Measurements from ENCODE around the gene TRIB2.

Gene TRIB2

DNA sequence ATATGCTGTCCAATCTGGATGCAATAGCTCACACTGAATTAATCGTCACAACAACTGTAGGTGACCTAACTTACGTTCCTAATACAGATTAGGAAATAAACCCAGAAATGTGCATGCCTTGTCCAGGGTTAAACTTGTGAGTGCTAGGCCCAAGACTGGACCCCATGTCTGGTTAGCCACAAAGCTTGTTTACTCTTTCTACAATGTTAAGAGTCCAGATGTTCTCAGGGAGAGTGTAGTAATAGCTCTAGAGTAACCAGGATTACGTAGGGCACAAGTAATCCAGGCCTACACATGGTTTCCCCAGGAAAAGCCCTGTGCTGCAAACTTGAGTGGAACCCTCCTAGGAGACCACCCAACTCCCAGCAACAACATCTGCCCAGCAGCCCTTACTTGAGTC, 26.2 kb downstream of the TRIB2 start:
- no peak for DNase-seq (ENCODE audit: low read depth in 2 of 2)

DNA sequence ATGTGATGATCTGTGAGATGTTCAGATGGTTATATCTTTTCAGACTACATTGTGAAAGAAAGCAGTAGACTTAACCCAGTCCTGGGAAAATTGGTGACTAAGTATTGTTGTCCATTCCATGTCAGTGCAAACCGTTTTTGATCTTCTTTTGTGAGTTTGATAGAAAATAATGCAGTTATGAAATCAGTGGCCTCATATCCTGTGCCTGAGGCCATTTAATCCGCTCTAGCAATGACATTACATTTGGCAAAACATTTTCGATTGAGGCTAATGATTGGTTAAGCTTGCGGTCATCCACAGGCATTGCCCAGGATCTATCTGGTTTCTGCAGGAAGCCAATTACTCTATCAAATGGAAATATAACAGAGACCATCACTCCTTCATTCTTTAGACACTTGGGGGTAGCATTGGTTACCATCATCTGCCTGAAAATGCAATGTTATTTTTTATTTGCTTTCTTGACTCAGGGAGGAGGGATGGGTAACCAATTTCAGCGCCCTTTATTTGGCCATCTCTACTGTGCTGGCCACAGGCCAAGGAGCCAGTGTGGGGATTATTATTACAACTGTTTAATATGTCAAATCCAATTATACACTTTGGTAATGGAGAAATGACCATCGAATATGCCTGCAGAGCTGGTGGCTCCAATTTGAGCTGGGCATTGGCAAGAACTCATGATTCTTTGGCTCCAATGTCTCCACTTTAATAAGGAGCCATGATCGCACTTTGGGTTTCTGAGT, 33.6 kb downstream of the TRIB2 start:
- no peak for DNase-seq (ENCODE audit: low read depth in 2 of 2)

DNA sequence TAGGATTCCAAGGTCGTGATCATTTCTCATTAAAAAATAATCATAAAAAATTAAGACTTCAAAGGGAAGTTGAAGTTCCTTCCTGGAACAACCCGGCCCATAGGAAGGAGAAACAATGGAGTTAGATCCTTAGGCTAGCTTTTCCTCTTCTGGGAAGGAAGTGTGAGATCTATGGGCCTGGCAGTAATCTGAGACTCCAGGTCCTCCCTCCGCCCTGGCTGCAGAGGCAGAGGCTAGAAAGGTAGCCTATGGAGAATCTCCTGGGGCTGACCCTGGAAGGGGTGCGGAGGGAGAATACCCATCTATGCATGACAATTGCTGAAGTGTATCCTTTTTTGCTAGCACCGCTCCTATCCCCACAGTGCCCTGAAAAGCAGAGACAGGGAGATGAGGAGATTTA, 37.9 kb downstream of the TRIB2 start:
- no peak for DNase-seq (ENCODE audit: low read depth in 2 of 2)

DNA sequence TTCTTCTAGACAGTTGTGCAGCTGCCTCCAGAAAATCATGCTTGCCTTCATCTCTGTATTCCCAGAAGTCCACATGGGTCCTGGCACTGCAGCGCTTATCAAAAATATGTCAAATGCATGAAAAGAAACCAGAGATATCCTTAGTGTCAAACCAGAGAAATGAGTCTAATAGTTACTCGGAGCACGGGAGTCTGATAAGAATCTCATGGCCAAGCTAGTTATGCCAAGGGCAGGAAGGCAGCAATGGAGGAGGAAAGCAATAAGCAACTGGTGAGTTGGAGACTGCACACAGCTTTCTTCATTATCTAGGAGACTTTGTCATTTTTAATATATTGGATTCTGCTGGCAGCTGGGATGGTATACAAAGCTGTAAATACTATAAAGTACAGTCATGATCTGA, 38.6 kb downstream of the TRIB2 start:
- DNase-seq (ENCODE audit: low read depth in 2 of 2), result no peak

DNA sequence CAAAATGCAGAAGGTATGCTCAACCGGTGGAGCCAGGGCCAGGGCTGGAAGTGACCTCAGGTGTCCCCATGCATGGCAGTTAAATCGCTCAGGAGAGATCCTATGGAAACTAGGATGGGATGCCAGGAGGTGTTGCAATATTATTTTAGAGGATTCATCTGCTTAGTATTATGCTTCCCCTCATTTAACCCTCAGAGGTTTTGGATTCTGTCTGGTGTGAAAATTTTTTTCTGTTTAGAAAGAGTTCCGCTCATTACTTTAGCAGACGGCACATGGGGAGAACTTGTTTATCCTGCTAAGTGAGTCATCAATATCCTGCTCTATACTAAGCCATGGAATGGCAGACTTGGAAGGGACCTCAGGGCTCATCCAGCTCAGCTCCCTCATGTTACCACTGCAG, 42.5 kb downstream of the TRIB2 start:
- DNase-seq (ENCODE audit: low read depth in 2 of 2), result no peak

DNA sequence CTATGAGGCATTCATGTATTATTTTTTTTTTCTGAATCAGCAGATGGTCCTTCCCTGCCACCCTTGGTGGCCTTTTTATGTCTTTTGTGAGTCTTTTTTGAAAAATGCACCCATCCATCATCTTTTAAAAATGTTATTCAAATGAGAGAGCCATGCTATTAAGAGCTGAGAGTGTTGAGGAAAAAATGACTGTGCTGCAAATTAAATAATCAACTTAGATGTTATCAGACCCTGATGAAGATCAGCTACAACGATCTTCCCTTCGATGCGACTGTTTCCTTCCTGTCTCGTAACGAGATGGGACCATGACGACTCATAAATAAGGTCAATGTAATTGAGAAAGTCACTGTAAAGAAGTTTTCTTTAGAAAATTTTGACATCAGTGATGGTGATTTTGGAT, 44.4 kb downstream of the TRIB2 start:
- DNase-seq (ENCODE audit: low read depth in 2 of 2), result no peak

DNA sequence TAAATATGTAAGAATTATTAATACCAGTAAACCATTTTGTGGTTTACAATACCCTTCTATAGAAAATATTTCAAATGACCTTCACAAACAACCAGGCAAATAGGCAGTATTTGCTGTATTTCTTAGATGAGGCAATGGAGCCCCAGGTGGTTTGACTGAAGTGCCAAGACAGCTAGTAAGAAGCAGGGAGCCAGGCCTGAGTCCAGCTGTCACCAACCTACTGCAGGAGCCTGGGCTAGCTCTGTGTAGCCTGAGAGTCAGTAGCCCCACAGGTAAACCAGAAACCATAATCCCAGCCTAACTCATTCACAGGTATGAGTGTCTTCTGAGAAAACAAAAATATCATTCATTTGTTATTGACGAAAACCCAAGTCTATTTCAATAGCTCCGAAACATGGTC, 45.6 kb downstream of the TRIB2 start:
- no peak for DNase-seq (ENCODE audit: low read depth in 2 of 2)

DNA sequence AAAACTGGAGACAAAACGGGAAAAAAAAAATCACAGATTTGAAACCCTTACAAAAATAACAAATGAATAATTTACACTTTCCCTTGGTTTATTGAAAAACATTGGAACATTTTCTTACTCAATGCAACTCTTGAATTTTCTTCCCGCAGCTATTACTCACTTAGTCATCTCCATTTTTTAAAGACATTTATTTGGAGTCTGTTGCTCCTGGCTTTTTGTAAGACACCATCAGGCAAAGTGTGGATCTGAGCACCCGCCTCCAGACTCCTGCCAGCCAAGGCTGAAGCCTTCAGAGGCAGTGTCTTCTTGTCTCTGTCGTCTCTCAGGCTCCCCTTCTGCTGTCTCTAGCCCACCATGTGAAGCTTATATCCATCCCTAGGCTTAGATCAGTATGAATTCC, 46.2 kb downstream of the TRIB2 start:
- DNase-seq (ENCODE audit: low read depth in 2 of 2), result no peak

DNA sequence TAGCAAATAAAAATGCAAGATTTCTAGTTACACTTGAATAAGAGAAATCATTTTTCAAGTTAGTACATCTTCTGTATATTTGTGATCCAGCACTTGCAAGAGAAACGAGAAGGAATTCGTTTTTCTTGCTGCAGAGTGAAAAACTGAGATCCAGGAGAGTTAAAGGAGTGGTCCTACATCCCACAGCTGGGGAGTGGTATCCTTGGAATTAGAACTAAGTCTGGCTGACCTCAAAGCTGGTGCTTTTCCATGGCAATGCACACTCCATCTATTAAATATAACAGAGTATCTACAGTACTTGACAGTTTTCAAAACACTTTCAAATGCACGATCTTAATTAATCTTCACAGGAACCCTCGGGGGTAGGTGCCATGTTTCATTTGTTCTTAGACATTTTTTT, 46.8 kb downstream of the TRIB2 start:
- DNase-seq (ENCODE audit: low read depth in 2 of 2), result no peak

DNA sequence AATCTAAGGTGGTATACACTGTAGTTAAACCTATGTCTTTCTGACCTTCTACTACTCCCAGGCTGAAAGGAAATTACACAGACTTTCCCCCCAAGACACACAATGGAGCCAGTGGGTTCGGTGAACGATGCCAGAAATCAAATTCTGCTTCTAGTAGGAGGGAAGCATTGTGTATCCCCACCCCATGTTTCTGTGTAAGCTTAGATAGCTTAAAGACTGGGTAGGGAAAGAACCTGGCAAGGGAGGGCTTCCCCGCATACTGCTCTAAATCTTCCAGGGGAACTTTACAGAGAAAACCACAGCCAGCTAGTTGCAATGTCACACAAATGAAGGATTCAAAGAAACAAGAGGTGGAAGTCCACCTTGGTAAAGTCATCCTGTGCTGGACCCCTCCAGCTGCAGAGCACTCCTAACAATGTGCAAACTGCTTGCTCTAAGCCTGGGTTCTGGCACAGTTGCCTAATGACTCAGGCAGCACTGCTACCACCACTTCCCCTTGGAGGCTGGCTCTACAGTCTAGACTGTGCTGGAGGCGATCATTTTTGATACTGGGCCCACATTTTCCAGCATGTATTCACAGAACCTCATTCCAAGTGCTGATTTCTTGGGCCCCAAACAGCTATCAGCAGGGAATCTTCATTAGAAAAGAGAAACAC, 47.5 kb downstream of the TRIB2 start:
- DNase-seq (ENCODE audit: low read depth in 2 of 2), result no peak

DNA sequence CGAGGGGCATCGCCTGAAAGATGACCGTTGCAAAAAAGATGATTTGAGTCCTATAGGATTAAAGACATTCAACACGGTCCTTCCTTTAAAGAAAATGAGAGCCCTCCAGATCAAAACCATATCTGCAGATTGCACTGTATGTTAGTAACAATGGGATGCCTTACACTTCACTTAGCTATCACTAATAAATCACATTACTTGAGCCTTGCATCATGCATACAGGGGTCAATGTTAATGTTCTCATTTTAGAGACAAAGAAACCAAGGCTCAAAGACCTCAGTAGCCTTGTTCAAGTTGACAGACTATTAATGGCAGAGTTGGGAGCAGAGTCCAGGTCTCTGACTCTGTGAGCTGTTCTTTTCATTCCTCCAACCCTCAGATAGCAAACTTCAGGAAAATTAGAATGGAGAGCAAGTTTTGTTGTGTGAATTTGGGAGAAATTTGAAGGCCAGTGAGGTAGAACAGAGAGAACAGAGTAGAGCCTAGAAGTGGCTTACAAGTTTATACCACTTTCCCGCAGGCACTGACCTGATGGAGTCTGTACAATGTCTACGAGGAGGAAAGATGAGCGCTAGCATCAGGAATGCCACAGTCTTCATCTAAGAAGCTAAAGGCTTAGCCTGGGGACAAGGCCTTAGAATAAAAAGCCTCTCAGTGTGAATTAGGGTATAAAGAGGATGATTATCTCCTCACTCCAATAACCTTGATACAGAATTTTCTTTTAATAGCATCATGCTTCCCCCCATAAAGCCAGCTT, 48.3 kb downstream of the TRIB2 start:
- DNase-seq (ENCODE audit: low read depth in 2 of 2), result no peak

DNA sequence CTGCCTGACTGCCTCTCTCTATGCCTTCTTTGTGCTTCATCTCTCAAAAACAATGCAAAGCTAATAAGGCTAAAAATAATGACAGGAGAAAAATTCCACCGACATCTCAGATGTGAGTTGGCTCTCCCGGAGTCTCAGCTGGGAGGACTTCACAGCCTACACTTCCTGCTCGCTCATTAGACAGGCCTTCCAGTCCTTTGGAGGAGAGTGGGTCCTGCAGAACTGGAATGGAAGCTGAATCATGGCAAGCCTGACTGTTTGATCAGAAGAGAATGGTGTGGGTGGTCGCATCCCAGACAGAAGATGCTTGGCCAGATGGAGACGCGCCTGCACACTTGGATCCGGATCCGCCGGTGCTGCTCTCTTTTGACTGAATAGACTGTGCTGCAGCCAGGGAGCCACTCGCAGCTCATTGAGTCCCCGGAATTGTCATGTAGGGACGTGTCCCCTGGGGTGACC, 49.7 kb downstream of the TRIB2 start:
- DNase-seq (ENCODE audit: low read depth in 2 of 2), result no peak

DNA sequence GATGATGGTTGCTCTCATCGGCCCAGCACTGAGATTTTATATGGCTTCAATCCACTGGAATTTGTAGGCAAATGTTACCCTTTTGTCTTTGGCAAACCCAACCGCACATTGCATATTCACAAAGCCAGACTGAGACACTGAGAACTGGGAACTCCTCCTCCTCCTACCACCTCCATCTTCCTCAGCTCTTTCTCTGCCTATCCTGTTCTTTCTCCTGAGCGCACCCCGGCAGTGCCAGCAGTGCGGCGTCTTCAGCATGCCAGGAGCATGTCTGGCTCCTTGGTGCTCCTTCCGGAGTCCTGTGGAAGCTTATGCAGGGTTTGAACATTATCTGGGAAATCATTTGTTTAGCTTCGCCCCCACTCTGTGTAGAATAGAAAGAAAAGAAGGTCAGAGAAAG, 50.8 kb downstream of the TRIB2 start:
- no peak for DNase-seq (ENCODE audit: low read depth in 2 of 2)

DNA sequence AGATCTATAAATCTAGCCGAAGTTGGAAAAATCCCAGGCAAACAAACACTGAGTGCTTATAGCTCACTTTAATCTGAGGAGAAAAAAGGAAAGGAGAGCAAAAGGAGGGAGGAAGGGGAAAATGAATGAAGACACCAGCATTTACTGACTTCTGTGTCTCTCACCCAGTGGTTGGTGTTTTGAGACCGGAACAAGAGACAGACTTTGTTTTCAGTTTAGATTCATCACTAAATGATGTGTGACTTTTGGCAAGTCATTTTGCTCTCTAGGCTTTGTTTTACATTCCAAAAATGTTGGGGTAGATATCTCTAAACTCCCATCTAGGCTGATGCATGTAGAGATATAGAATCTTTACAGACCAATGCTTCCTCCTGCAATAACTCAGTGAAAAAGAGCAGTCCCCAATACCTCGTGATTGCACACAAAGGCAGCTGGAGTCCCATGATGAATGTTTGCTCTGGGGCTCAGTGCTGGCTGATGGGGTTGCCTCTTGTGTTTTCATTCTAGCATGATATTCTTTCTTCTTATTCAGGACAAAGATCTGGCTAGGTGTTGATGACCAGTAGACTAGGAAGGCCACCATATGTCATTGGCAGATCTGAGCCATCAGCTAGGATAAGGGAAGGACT, 51.4 kb downstream of the TRIB2 start:
- no peak for DNase-seq (ENCODE audit: low read depth in 2 of 2)

DNA sequence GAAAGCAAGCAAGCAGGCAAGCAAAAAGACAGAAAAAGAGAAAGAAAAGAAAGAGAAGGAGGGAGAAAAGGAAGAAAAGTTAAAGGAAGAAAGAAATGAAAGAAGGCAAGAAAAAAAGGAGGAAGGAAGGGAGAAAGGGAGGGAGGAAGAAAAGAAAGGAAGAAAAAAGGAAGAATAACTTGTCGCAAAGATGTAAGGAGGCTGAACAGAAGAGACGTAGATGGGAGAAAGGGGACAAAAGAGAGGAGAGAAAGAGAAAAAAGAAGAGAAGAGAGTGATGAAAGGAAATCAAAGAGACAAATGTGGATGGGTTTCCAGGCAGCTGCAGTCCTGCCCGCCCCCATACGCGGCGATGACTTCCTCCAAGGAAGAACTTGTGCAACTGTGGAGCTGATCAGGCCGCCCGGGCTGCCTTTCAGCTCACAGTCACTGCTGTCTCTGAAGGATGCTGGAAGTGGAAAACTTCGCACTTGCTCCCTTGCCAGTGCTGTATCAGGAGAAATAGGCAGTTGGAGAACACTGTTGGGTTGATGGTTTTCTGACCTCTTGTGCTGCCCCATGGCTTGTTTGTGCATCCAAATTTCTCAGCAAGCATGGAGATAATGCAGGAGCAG, 52.9 kb downstream of the TRIB2 start:
- no peak for DNase-seq (ENCODE audit: low read depth in 2 of 2)

DNA sequence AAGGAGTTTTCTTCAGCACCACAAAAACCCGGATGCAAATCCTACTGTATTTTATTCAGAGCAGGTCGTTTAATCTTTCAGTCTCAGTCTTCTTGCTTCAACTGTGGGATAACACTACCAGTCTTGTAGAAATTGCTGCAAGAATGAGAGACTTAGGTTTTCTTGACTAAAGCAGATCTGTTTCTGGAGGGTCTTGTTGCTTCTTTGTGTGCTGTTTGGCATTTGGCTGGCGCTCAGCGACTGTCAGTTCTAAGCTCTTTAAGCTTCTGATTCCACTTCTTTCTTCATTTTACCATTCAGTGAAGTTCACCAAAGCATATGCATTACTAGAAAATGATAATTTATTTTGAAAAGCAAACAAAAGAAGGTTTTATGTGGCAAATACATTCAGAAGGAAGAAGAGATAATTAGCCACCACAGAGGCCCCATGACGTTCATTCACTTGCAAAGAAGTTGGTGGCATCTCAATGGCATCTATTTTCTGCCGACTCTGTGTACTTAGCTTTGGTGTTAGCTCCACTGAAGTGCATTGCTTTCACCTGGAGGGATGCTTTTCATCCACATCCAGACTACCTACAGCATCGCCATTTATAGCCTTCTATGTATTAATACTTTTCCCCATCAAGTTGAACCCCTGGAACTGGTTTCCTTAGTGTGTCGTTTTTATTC, 53.7 kb downstream of the TRIB2 start:
- no peak for DNase-seq (ENCODE audit: low read depth in 2 of 2)

DNA sequence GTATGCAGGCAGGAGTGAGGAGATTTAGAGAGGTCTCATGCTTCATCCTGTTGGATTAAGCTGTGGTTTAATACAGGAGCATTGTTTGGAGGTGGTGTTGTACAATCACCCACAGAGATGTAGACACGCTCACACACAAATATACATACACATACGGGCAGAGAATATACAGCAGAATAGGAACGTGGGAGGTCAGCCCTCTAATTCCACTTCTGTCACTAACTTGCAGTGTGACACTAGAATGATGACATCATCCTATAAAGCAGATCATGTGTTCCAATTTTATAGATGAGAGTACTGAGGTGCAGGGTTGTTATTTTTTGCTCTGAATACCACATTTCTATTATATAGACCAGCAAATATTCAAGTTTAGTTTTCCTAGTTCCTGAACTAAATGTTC, 54.4 kb downstream of the TRIB2 start:
- no peak for DNase-seq (ENCODE audit: low read depth in 2 of 2)

DNA sequence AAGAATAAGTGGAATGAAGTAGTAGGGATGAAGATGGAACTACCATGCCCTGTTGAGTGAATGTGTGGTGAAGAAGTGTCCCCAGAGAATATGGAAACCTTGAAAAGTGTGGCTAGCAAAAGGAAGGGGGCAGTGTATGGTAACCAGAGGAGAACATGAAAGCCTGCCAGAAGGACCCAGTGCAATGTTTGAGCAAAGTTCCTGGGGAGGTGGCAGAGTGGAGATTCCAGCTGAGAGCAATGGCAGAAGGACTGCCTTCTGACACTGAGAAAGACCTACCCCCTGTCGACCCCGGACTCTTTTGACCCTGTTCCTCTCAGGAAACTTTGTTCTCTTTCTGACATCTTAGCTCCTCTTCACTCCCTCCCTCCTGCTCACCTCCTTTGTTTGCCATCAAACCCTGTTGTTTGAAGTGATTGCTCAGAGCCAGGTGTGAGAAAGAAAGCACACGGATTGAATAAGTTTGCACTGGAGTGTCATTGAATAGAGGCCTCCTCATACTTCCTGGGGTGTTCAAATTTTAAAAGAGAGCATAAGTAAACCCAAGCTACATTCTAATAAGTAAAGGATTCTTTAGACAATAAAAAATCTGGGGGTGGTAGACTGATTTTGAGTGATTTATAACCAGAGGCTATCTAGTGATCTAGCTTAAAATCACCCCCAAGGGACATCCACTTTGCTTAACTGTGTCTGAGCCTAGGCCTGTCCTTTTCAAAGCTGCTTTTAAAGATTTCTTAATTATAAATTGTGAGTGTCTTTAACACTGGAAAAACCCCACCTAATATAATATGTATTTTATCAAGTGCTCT, 57.1 kb downstream of the TRIB2 start:
- DNase-seq (ENCODE audit: low read depth in 2 of 2), result no peak

DNA sequence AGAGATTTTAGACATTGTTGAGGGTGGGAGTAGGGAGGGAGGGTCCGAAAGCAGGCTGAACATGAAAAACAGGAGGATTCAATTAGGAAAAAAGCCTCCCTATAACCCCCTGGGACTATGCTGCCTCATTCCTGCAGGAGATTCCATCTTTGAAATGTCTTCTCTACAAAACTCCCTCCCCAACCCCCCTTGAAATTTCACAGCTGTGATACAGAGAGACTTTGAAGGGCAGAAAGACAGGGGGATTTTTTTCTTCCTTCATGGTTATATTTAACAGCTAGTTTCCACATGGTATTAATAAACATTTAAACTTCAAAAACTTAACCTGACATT, 57.6 kb downstream of the TRIB2 start:
- no peak for DNase-seq (ENCODE audit: low read depth in 2 of 2)

DNA sequence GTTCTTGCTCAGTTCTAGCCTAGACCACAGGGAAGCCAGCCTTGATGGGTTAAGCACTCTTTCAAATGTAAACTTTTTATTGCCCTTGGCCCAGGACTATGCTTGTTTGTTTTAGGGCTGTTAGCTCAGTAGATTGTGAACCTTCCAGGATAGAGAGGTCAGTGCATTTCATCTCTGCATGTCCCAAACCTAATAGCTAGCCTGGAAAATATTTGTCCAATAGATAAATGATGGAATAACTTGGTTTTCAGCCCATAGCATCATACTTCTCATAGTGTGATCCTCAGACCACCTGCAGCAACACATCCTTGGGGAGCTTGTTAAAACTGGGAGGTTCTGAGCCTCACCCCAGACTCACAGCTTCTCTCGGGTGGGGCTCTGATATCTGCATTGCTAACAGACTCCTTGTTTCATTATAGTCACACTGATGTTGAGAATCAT, 59.8 kb downstream of the TRIB2 start:
- DNase-seq (ENCODE audit: low read depth in 2 of 2), result no peak

DNA sequence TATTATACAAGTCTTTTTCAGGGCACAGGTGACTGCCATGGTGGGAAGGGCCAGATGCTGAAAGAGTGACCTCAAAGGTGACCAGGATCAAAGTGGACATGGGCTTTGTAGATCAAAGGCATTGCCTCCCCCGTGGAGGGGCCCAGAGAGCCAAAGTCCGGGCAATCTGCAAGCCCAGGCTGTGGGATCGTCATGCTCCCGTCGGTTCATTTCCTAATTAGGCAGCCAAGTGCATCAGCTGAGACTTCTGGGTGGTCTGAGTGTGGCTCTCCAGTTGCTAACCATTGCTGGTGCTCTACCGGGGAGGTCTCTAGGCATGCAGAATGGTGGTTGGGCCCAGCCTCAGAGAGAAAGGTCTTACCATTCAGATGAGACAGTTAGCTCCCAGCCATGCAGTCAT, 61.6 kb downstream of the TRIB2 start:
- no peak for DNase-seq (ENCODE audit: low read depth in 2 of 2)
